Activated T-helper 1 cell treated with anti-CD3 and anti-CD28 coated beads, Interleukin-12 subunit alpha, Interleukin-12 subunit beta, Interleukin-2, Interleukin-4 antibody, amounts not matched to agents 30 ng/mL and 10 ng/mL and 1 ng/mL, durations not matched to agents 14 hours and 24 hours and 36 hours (primary cell): ENCODE measurements around the gene ACADVL. TPM values are rescaled to one million over a fixed set of nuclear protein-coding genes. Genes with fewer than 3 reads are reported as not detected.
A peak's percentile ranks its signal among the peaks of the same experiment; 100 is the strongest.
"Not testable (repeated sequence)": the region's sequence is repeated elsewhere in the genome, so short reads cannot be mapped to it uniquely, and the experiment has no call there.

ENCODE experiments used
- DNase-seq: peaks from one replicate; pipeline ENCODE4 v3.0.0; 2021; ENCODE audit warnings: low spot score
- H3K27ac Mint-ChIP-seq: one replicate; pipeline ENCODE4 v1.8.0; 2021; ENCODE audit warnings: mild to moderate bottlenecking, mixed read lengths
- H3K27me3 Mint-ChIP-seq: one replicate; pipeline ENCODE4 v1.8.0; 2022; ENCODE audit warnings: mild to moderate bottlenecking, moderate library complexity, mixed read lengths; ENCODE audit not compliant: insufficient read depth
- H3K36me3 Mint-ChIP-seq: one replicate; pipeline ENCODE4 v1.8.0; 2021; ENCODE audit warnings: low read depth, mixed read lengths
- H3K4me1 Mint-ChIP-seq: one replicate; pipeline ENCODE4 v1.8.0; 2021; ENCODE audit warnings: low read depth, mixed read lengths
- H3K4me3 Mint-ChIP-seq: one replicate; pipeline ENCODE4 v1.8.0; 2021; ENCODE audit warnings: mild to moderate bottlenecking, moderate library complexity, mixed read lengths
- H3K9me3 Mint-ChIP-seq: one replicate; pipeline ENCODE4 v1.8.0; 2021; ENCODE audit warnings: mixed read lengths
- intact Hi-C: fragments of 100-400 bp; cut with micrococcal nuclease; formaldehyde crosslinking; loops from one replicate; pipeline ENCODE4 v1.15.1; 2024
- total RNA-seq: library from RNA; stranded (reverse); gene quantifications from 2 replicates; pipeline ENCODE4 v1.2.3, GENCODE V29; 2022

ACADVL gene
- total RNA-seq, 1 donor from 2014 or later, result 294 TPM

GRCh38 chr17:7243453-7243729, 23.7 kb downstream of the ACADVL start:
- intact Hi-C loops, result loop anchor here (2.0 kb wide), 2 partner anchors 209 to 329 kb away; no protein-coding TSS in a partner anchor
- peaks cover 40% of the 10 kb centered on the region for H3K4me1 Mint-ChIP-seq
- H3K36me3 Mint-ChIP-seq, result peaks cover 40% of the 10 kb centered on the region

GRCh38 chr17:7243838-7244237, 24.1 kb downstream of the ACADVL start:
- not testable (repeated sequence) for H3K27me3 Mint-ChIP-seq, H3K9me3 Mint-ChIP-seq, H3K27ac Mint-ChIP-seq, DNase-seq
- peaks cover 42% of the 10 kb centered on the region for H3K36me3 Mint-ChIP-seq
- intact Hi-C loops, result loop anchor here (2.0 kb wide), 2 partner anchors 209 to 329 kb away; no protein-coding TSS in a partner anchor
- H3K4me3 Mint-ChIP-seq, result peak overlapping the region; percentile 48
- peaks cover 44% of the 10 kb centered on the region for H3K4me1 Mint-ChIP-seq

More at GRCh38 chr17:7243453-7243729, 23.7 kb downstream of the ACADVL start:
- H3K9me3 Mint-ChIP-seq, result no peaks in the 10 kb centered on the region
- H3K4me3 Mint-ChIP-seq, result peak overlapping the region; percentile 97
- peak overlapping the region; percentile 42 for H3K27ac Mint-ChIP-seq
- no peaks in the 10 kb centered on the region for H3K27me3 Mint-ChIP-seq
- no peak for DNase-seq

- no peak for DNase-seq
- no peak overlapping the region for H3K27ac Mint-ChIP-seq
- intact Hi-C loops, result no loop called here
- H3K27me3 Mint-ChIP-seq, result no peaks in the 10 kb centered on the region
- no peak overlapping the region for H3K4me3 Mint-ChIP-seq
- peaks cover 36% of the 10 kb centered on the region for H3K36me3 Mint-ChIP-seq
- H3K9me3 Mint-ChIP-seq, result no peaks in the 10 kb centered on the region
- H3K4me1 Mint-ChIP-seq, result peaks cover 42% of the 10 kb centered on the region
These were observed 27.0 kb downstream of the ACADVL start for GRCh38 chr17:7246779-7247178.

- H3K27ac Mint-ChIP-seq, result no peak overlapping the region
- H3K36me3 Mint-ChIP-seq, result peaks cover 34% of the 10 kb centered on the region
- H3K27me3 Mint-ChIP-seq, result peaks cover 5% of the 10 kb centered on the region
- peaks cover 39% of the 10 kb centered on the region for H3K4me1 Mint-ChIP-seq
- peak overlapping the region; percentile 98 for H3K4me3 Mint-ChIP-seq
- DNase-seq, result no peak
- H3K9me3 Mint-ChIP-seq, result no peaks in the 10 kb centered on the region
- intact Hi-C loops, result no loop called here
These were observed 29.1 kb downstream of the ACADVL start for GRCh38 chr17:7248796-7249195.

GRCh38 chr17:7249214-7249613, 29.5 kb downstream of the ACADVL start:
- intact Hi-C loops, result no loop called here
- peaks cover 37% of the 10 kb centered on the region for H3K36me3 Mint-ChIP-seq
- H3K4me1 Mint-ChIP-seq, result peaks cover 42% of the 10 kb centered on the region
- H3K9me3 Mint-ChIP-seq, result no peaks in the 10 kb centered on the region
- H3K27ac Mint-ChIP-seq, result peak overlapping the region; percentile 63
- DNase-seq, result no peak
- peaks cover 5% of the 10 kb centered on the region for H3K27me3 Mint-ChIP-seq
- H3K4me3 Mint-ChIP-seq, result peak overlapping the region; percentile 98

GRCh38 chr17:7249830-7250229, 30.1 kb downstream of the ACADVL start:
- peak overlapping the region; percentile 98 for H3K4me3 Mint-ChIP-seq
- intact Hi-C loops, result loop anchor here (5.0 kb wide), 1 partner anchor 152 kb away; the partner anchor contains the start of gene TMEM256
- H3K4me1 Mint-ChIP-seq, result peaks cover 42% of the 10 kb centered on the region
- no peak for DNase-seq
- H3K27ac Mint-ChIP-seq, result peak overlapping the region; percentile 95
- H3K27me3 Mint-ChIP-seq, result peaks cover 5% of the 10 kb centered on the region
- peaks cover 36% of the 10 kb centered on the region for H3K36me3 Mint-ChIP-seq
- no peaks in the 10 kb centered on the region for H3K9me3 Mint-ChIP-seq

GRCh38 chr17:7250695-7251627, 31.2 kb downstream of the ACADVL start:
- Mint-ChIP-seq H3K4me3 (peak overlapping the region; percentile 98), H3K4me1 (peaks cover 42% of the 10 kb centered on the region)
- no peak for DNase-seq

GRCh38 chr17:7251661-7252175, 32.0 kb downstream of the ACADVL start, which contains the start of gene CTDNEP1:
Gene CTDNEP1, minus strand, starts transcription at chr17:7251734. Its CDS starts 438 bp downstream, at chr17:7251296.
- Mint-ChIP-seq H3K9me3 (no peaks in the 10 kb centered on the region), H3K4me1 (peaks cover 42% of the 10 kb centered on the region), H3K4me3 (peak within 1 kb of the TSS; percentile 98), H3K36me3 (peaks cover 32% of the 10 kb centered on the region), H3K27me3 (peaks cover 5% of the 10 kb centered on the region), H3K27ac (peak within 1 kb of the TSS; percentile 99)
- DNase-seq, result peak; percentile 99
- intact Hi-C loops, result loop anchor here (1.0 to 5.0 kb wide), 11 partner anchors 12 to 435 kb away; partner anchors contain the start of genes ACADVL, DLG4, EIF5A and PHF23

More at GRCh38 chr17:7250695-7251627, 31.2 kb downstream of the ACADVL start:
- Mint-ChIP-seq H3K27ac (peak overlapping the region; percentile 95), H3K9me3 (no peaks in the 10 kb centered on the region), H3K36me3 (peaks cover 35% of the 10 kb centered on the region), H3K27me3 (peaks cover 5% of the 10 kb centered on the region)
- intact Hi-C loops, result loop anchor here (5.0 kb wide), 1 partner anchor 151 kb away; the partner anchor contains the start of gene TMEM256

GRCh38 chr17:7252176-7253043, 32.7 kb downstream of the ACADVL start, which contains the start of gene ELP5:
Gene ELP5, plus strand, starts transcription at chr17:7252215. Its CDS starts 336 bp downstream, at chr17:7252551.
- intact Hi-C loops, result loop anchor here (1.0 to 5.0 kb wide), 11 partner anchors 13 to 434 kb away; partner anchors contain the start of genes ACADVL, DLG4, EIF5A and PHF23
- peak within 1 kb of the TSS; percentile 98 for H3K4me3 Mint-ChIP-seq
- H3K4me1 Mint-ChIP-seq, result peaks cover 42% of the 10 kb centered on the region
- peaks cover 31% of the 10 kb centered on the region for H3K36me3 Mint-ChIP-seq
- peaks cover 5% of the 10 kb centered on the region for H3K27me3 Mint-ChIP-seq
- peak within 1 kb of the TSS; percentile 99 for H3K27ac Mint-ChIP-seq
- DNase-seq, result peak; percentile 86
- H3K9me3 Mint-ChIP-seq, result no peaks in the 10 kb centered on the region

- peaks cover 5% of the 10 kb centered on the region for H3K27me3 Mint-ChIP-seq
- intact Hi-C loops, result loop anchor here (2.0 to 5.0 kb wide), 2 partner anchors 149 to 434 kb away; partner anchors contain the start of genes TMEM256 and TP53
- peaks cover 32% of the 10 kb centered on the region for H3K36me3 Mint-ChIP-seq
- peak overlapping the region; percentile 94 for H3K4me3 Mint-ChIP-seq
- H3K27ac Mint-ChIP-seq, result peak overlapping the region; percentile 99
- peaks cover 42% of the 10 kb centered on the region for H3K4me1 Mint-ChIP-seq
- no peaks in the 10 kb centered on the region for H3K9me3 Mint-ChIP-seq
- DNase-seq, result no peak
These were observed 33.3 kb downstream of the ACADVL start for GRCh38 chr17:7253082-7253481.

- Mint-ChIP-seq H3K4me3 (peak overlapping the region; percentile 6), H3K27ac (no peak overlapping the region), H3K9me3 (no peaks in the 10 kb centered on the region), H3K4me1 (peaks cover 40% of the 10 kb centered on the region), H3K27me3 (peaks cover 5% of the 10 kb centered on the region), H3K36me3 (peaks cover 36% of the 10 kb centered on the region)
- DNase-seq, result no peak
- intact Hi-C loops, result loop anchor here (5.0 kb wide), 1 partner anchor 148 kb away; the partner anchor contains the start of gene TMEM256
These were observed 34.8 kb downstream of the ACADVL start for GRCh38 chr17:7254511-7254910.
